GM12878 (cell line): Measurements from ENCODE around the gene CARS2.
A peak's percentile ranks its signal among the peaks of the same experiment; 100 is the strongest.

Source experiments
- EZH2 ChIP-seq: IDR thresholded peaks from 2 replicates; pipeline ENCODE4 v1.6.1; 2012; ENCODE audit warnings: low read depth, mild to moderate bottlenecking, control low read depth, inconsistent platforms, low read length, borderline replicate concordance; ENCODE audit not compliant: control insufficient read depth
- FOXM1 ChIP-seq: IDR thresholded peaks from 2 replicates; pipeline ENCODE4 v1.6.1; 2012; ENCODE audit warnings: low read depth, mild to moderate bottlenecking, inconsistent platforms, low read length, moderate library complexity
- TF ChIP-seq, protein P1 (sequence below), 3 experiments: IDR thresholded peaks in 2 of 3; conservative IDR thresholded peaks in 1 of 3; 2 replicates each; pipeline ENCODE4 v1.5.1; 2011; ENCODE audit warnings: low read depth in 3 of 3, low read length in 3 of 3, mild to moderate bottlenecking in 3 of 3, control low read depth in 2 of 3, moderate library complexity in 2 of 3, inconsistent platforms in 1 of 3, mixed read lengths in 1 of 3; ENCODE audit not compliant: control insufficient read depth in 2 of 3, insufficient read depth in 1 of 3; ENCODE audit errors: extremely low read depth in 1 of 3
- TF ChIP-seq, protein P2 (sequence below): IDR thresholded peaks from 2 replicates; pipeline ENCODE4 v1.6.1; 2011; ENCODE audit warnings: low read depth, low read length, improper control_type of control experiment, borderline replicate concordance
- TF ChIP-seq, protein P3 (sequence below): IDR thresholded peaks from 2 replicates; pipeline ENCODE4 v1.6.1; 2012; ENCODE audit warnings: mild to moderate bottlenecking, low read depth, low read length

DNA sequence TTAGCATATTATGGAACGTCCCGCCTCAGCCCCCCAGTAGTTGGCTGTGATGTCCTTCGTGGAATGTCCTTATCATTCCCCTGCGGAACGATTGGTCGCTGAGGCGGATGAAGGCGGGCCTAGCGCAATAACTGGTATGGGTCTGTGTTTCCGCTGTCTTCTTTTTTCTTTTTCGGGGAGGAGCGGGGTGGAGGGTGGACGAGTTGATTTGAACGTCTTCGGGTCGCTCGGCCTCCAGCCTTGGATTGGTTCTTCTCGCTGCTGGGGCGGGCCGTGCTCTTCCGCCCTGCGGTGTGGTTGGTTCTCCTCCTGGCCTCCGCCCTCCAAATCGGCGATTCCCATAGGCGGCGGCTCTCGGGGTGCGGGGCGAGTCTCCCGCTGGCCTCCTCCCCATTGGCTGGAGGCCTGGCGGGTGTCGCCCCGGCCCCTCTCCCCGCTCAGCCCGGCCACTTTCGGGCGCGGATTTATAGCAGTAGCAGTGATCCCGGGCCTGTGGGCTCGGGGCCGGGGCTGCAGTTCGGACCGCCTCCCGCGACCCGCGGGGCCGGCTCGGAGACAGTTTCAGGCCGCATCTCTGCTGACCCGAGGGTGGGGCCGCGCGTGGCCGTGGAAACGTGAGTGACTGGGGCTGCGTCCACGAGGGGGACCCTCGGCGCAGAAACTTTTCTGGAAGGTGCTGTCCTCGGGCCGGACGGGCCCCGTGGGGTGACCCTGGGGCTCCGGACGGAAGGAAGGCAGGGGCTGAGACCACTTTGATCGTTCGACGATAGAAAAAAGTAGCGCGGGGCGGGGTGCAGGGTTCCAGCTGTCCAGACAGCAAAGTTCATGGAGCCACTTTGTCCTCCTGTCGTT is 9.7 kb upstream of the CARS2 start:
- TF ChIP-seq EZH2 (no peak), FOXM1 (no peak)
- TF ChIP-seq, protein P1, sequence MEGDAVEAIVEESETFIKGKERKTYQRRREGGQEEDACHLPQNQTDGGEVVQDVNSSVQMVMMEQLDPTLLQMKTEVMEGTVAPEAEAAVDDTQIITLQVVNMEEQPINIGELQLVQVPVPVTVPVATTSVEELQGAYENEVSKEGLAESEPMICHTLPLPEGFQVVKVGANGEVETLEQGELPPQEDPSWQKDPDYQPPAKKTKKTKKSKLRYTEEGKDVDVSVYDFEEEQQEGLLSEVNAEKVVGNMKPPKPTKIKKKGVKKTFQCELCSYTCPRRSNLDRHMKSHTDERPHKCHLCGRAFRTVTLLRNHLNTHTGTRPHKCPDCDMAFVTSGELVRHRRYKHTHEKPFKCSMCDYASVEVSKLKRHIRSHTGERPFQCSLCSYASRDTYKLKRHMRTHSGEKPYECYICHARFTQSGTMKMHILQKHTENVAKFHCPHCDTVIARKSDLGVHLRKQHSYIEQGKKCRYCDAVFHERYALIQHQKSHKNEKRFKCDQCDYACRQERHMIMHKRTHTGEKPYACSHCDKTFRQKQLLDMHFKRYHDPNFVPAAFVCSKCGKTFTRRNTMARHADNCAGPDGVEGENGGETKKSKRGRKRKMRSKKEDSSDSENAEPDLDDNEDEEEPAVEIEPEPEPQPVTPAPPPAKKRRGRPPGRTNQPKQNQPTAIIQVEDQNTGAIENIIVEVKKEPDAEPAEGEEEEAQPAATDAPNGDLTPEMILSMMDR (IDR thresholded peaks at IDR 0.05 in 2 of 3, conservative IDR thresholded peaks at IDR 0.05 in 1 of 3; ENCODE audit: control insufficient read depth in 2 of 3, extremely low read depth in 1 of 3, insufficient read depth in 1 of 3, low read depth in 3 of 3, low read length in 3 of 3), result peak; percentile 11 to 19 (median 14); a peak in 3 of 6 replicates
- TF ChIP-seq, protein P2, sequence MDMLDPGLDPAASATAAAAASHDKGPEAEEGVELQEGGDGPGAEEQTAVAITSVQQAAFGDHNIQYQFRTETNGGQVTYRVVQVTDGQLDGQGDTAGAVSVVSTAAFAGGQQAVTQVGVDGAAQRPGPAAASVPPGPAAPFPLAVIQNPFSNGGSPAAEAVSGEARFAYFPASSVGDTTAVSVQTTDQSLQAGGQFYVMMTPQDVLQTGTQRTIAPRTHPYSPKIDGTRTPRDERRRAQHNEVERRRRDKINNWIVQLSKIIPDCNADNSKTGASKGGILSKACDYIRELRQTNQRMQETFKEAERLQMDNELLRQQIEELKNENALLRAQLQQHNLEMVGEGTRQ, result no peak
- TF ChIP-seq, protein P3, sequence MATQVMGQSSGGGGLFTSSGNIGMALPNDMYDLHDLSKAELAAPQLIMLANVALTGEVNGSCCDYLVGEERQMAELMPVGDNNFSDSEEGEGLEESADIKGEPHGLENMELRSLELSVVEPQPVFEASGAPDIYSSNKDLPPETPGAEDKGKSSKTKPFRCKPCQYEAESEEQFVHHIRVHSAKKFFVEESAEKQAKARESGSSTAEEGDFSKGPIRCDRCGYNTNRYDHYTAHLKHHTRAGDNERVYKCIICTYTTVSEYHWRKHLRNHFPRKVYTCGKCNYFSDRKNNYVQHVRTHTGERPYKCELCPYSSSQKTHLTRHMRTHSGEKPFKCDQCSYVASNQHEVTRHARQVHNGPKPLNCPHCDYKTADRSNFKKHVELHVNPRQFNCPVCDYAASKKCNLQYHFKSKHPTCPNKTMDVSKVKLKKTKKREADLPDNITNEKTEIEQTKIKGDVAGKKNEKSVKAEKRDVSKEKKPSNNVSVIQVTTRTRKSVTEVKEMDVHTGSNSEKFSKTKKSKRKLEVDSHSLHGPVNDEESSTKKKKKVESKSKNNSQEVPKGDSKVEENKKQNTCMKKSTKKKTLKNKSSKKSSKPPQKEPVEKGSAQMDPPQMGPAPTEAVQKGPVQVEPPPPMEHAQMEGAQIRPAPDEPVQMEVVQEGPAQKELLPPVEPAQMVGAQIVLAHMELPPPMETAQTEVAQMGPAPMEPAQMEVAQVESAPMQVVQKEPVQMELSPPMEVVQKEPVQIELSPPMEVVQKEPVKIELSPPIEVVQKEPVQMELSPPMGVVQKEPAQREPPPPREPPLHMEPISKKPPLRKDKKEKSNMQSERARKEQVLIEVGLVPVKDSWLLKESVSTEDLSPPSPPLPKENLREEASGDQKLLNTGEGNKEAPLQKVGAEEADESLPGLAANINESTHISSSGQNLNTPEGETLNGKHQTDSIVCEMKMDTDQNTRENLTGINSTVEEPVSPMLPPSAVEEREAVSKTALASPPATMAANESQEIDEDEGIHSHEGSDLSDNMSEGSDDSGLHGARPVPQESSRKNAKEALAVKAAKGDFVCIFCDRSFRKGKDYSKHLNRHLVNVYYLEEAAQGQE, result no peak
